Fibroblast of villous mesenchyme (primary cell): Measurements from ENCODE around the gene CNTRL. TPM values are rescaled to one million over a fixed set of nuclear protein-coding genes. Genes with fewer than 3 reads are reported as not detected.
"Not testable (repeated sequence)": the region's sequence is repeated elsewhere in the genome, so short reads cannot be mapped to it uniquely, and the experiment has no call there.

Experiments
- DNase-seq: peaks from one replicate; pipeline ENCODE4 v3.0.0-alpha.2; 2010; ENCODE audit warnings: low read depth
- H3K4me3 ChIP-seq: 2 replicates; pipeline ENCODE4 v1.5.1; 2011; ENCODE audit warnings: low read depth, mild to moderate bottlenecking, low read length
- total RNA-seq: library from RNA; depleted of rRNA; stranded (reverse); fragments of >200 nt; gene quantifications from 2 replicates; pipeline ENCODE4 v1.2.3, GENCODE V29; 2012
- TF ChIP-seq, protein P1 (sequence below): IDR thresholded peaks from 2 replicates; pipeline ENCODE4 v1.5.1; 2012; ENCODE audit warnings: low read depth, mild to moderate bottlenecking, low read length; ENCODE audit not compliant: insufficient read depth

Gene CNTRL
- total RNA-seq, 1 donor, result 6.5 TPM

DNA sequence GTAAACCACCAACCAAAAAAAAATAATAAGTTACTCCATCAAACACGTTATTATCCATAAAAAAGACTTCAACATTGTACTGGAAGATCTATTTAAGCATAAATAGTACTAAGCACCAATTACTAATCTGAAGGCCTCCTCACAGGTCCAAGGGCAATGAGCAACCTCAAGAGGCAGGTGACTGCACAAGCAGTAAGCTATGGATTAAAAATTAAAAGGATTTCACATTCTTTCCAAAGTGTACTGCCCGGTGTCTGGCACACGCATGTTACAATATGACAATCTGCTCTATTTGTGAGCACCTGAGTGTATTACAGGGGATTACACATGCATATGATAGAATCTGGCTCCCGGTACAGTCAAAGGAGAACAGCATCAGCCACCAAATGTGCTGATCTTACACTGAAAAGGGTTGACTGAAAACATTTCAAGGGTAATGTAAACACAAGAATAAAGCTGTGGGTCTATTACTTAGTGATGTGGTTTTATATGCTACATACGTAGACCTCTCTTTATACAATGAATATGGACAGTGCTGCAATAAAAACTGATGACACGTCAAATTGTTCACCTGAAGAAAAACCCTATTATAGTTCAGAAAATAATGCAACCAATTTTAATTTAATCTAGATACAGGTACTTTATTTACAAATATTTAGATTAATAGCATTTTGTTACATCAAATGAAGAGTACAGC, 104.1 kb downstream of the CNTRL start:
- no peak for DNase-seq
- H3K4me3 ChIP-seq, result no peak overlapping the region
- TF ChIP-seq, protein P1, sequence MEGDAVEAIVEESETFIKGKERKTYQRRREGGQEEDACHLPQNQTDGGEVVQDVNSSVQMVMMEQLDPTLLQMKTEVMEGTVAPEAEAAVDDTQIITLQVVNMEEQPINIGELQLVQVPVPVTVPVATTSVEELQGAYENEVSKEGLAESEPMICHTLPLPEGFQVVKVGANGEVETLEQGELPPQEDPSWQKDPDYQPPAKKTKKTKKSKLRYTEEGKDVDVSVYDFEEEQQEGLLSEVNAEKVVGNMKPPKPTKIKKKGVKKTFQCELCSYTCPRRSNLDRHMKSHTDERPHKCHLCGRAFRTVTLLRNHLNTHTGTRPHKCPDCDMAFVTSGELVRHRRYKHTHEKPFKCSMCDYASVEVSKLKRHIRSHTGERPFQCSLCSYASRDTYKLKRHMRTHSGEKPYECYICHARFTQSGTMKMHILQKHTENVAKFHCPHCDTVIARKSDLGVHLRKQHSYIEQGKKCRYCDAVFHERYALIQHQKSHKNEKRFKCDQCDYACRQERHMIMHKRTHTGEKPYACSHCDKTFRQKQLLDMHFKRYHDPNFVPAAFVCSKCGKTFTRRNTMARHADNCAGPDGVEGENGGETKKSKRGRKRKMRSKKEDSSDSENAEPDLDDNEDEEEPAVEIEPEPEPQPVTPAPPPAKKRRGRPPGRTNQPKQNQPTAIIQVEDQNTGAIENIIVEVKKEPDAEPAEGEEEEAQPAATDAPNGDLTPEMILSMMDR, result no peak

DNA sequence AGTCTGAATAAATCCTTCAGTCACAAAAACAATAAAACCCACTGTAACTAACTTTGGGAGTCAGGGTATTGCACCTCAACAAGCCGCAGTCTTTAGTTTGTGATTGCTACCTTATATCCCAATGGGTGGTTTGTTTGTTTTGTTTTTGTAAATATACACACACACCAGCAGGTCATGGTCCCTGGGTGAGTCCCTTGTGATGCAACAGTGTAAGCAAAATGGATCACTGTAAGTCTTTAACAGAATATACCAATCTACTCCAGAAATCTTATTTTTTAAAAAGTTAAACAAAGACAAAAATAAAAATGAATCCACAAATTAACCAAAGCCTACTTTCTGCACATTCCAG, 104.6 kb downstream of the CNTRL start:
- H3K4me3 ChIP-seq, DNase-seq: not testable (repeated sequence)

DNA sequence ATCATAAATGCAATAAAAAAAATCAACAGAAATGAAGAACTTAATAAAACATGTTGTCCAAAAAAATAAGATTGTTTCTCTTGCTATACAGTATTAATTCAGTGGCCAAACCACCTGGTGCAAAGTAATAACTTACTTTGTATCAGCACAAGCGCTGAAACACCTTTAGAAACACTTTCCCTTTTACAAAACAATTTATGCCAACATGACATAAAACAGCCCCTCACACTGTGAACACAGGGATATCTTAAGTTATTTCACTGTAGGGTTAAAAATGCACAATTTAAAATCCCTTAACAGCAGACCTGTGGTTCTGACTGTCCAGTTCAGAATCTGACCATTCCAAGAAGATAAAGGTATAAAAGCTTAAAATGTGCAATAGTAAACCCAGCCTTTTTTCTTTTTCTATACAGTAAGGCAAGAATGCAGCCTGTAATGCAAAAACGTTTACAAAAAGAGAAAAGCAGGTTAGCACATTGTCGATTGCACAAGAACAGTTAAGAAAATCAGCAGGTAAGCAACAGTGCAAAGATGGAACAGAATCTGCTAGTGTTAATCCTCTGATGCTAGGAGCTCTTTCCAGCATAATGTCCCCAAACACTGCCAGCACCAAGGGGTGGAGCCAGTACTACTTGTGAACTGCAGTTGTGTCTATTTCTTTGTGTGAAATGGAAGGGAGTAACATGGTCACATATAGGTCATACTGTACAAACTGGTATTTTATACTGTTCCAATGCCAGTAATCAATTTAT, 105.4 kb downstream of the CNTRL start:
- no peak overlapping the region for H3K4me3 ChIP-seq
- TF ChIP-seq, protein P1, result no peak
- no peak for DNase-seq

DNA sequence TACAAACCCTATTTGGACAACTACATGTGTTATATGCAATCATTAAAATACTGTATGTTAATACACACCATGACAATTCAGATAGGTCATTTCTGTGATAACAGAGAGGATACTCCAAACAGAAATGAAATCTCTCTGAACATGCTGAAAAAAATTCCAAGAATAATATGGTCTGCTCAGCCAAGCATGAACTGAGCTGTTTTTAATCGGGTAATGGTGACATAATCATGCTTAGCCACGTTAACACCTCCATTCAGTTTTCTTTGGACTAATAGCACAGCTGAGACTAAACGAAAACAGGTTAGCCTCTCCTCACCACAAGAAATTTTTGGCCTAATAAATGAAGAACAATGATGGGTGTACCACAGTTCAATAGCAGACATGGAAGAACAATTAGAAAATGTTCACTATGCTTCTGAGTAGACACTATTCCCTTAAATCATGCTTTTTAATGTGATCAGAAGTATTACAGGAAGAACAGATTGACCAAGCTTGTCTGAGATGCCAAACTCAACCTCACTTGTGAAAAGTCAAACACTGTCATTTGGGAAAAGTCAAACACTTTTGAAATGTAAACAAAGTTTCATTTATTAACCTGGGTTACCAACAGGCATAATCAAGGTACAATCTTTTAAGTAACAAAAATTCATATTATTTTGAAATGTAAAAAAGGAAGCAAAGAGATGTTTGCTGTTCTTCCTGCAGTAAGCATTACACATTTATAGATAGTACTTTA, 107.5 kb downstream of the CNTRL start:
- no peak overlapping the region for H3K4me3 ChIP-seq
- no peak for DNase-seq
- TF ChIP-seq, protein P1, result no peak

DNA sequence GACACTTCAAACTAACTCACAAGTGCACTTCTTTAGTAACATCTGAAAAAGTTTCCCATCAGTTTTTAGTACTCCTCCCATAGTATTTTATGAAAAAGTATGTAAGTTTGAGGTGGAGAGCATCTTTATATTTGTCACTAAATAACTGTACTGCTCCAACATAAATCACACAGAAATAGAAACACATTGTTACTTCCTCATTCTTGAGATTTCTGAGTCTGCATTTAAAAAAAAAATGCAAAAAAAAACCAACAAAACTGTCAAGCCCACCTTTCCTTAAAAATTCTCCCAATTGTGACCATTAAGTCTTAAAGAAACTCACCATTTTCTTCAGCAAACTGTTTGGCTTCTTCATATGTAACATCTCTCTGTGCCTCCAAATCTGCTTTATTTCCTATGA, 108.2 kb downstream of the CNTRL start:
- TF ChIP-seq, protein P1, result no peak
- no peak overlapping the region for H3K4me3 ChIP-seq
- no peak for DNase-seq

DNA sequence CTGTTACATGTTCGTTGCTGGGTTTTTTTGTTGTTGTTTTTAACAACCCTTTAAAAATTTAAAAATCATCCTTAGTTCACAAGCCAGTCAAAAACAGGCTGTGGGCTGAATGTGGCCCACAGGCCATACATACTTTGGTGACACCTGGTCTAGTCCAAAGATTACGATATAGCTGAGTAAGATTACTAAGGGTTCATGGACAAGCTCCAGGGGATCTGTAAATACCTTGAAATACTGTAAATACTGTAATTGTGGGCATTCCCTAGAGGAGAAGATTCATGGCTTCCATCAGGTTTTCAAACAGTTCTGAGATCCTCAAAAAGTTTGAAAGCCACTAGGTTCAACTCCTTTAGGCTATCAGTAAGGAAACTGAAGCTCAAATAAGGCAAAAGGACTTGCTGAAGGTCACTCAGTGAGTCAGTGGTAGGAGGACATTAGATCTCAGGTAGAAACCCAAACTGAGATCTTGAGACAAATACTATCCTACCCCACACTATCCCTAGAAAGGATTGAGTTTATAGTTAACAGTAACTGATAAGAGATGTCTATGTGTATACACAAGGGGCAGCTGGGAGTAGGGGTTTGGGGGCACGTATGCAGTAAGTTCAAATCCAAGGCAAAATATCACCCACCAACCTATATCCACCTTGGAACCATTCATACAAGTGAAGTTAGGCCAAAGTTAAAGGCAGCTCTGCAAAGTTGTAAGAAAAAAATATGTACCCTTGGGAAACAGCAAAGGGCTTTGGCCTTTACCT, 109.1 kb downstream of the CNTRL start:
- TF ChIP-seq, protein P1, result no peak
- no peak for DNase-seq
- H3K4me3 ChIP-seq, result no peak overlapping the region
